Measurements from ENCODE around the gene BICD1.

The BICD1 gene

DNA sequence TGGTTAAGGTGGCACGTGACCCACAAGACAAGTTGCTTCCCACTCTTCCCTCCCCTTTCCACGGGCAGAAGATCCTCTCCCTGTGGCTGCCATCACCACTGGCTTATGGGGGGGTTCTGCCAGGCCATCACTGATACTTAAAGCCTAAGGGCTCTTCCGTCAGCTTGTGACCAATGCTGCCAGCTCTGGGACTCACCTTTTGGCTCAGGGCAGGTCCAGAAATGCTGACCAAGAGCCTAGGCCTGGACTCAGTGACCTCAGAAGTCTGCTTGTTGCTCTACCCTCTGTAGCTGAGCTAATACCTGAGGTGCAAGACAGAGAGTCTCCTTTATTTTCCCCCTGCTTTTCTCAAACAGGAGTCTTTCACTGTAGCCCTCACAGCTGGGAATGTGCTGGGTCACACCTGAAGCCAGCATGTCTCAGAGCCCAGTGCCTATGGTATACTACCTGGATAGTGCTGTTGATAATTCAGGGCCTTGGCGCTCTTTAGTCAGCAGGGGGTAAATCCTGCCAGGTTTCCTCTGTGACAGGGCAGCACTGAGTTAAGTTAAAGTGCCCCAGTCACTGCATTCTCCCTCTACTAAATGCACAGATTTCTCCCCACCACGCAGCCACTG, 312.4 kb downstream of the BICD1 start:
- Histone ChIP-seq H3K27me3 (no peaks in the 10 kb centered on the region), H3K4me1 (no peaks in the 10 kb centered on the region), H3K36me3 (no peaks in the 10 kb centered on the region), H3K9me3 (no peaks in the 10 kb centered on the region), H3K4me3 (no peak overlapping the region), H3K27ac (no peak overlapping the region)
- intact Hi-C loops (cut with DNase I; ENCODE audit: low total_unique reads): no loop called here
- DNase-seq: no peak
- TF ChIP-seq, protein P1, sequence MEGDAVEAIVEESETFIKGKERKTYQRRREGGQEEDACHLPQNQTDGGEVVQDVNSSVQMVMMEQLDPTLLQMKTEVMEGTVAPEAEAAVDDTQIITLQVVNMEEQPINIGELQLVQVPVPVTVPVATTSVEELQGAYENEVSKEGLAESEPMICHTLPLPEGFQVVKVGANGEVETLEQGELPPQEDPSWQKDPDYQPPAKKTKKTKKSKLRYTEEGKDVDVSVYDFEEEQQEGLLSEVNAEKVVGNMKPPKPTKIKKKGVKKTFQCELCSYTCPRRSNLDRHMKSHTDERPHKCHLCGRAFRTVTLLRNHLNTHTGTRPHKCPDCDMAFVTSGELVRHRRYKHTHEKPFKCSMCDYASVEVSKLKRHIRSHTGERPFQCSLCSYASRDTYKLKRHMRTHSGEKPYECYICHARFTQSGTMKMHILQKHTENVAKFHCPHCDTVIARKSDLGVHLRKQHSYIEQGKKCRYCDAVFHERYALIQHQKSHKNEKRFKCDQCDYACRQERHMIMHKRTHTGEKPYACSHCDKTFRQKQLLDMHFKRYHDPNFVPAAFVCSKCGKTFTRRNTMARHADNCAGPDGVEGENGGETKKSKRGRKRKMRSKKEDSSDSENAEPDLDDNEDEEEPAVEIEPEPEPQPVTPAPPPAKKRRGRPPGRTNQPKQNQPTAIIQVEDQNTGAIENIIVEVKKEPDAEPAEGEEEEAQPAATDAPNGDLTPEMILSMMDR (IDR thresholded peaks at IDR 0.05): no peak

DNA sequence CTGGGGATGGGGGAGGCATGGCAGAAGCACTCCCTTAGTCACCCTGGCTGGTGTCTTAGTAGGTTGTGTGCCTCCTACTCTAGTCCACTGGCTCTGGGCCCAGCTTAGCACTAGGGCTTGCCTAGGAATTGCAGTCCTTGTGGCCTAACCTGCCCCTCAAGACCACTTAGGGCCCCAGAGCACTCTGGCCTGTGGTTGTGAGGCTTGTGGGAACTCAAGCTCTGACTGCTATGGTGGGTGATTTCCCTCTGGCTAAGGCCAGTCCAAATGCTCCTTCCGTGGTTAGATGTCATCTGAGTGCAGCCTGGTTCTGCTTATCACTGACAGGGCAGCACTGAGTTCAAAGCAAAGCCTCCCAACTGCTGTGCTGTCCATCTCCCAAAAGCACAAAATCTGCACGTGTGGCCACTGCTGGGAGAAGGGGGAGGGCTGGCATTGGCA, 312.9 kb downstream of the BICD1 start:
- no peak overlapping the region for H3K27ac ChIP-seq
- H3K9me3 ChIP-seq: no peaks in the 10 kb centered on the region
- no peaks in the 10 kb centered on the region for H3K4me1 ChIP-seq
- intact Hi-C loops (cut with DNase I; ENCODE audit: low total_unique reads): no loop called here
- no peak for DNase-seq
- H3K4me3 ChIP-seq: no peak overlapping the region
- TF ChIP-seq, protein P1 (IDR thresholded peaks at IDR 0.05): no peak
- H3K27me3 ChIP-seq: no peaks in the 10 kb centered on the region
- no peaks in the 10 kb centered on the region for H3K36me3 ChIP-seq

DNA sequence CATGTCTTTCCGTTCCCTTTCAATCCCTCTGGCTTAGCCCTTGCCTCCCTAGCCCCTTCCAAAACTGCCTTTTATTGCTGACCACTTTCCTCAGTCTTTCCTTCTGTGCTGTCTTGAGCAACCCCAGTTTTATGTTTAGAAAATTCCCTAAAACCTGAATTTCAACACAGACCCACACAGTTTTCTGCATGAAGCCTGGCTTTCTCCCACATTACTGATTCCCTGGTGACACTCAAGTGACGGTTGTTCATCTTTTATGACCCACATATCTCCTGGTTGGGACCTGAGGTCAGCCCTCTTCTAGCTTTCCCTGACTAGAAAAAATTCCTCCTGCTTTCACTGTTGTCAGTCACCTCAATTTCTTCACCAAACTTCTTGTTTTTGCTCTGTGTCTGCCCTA, 313.7 kb downstream of the BICD1 start:
- H3K9me3 ChIP-seq: no peaks in the 10 kb centered on the region
- no peaks in the 10 kb centered on the region for H3K4me1 ChIP-seq
- no peak overlapping the region for H3K4me3 ChIP-seq
- TF ChIP-seq, protein P1 (IDR thresholded peaks at IDR 0.05): no peak
- no peak overlapping the region for H3K27ac ChIP-seq
- intact Hi-C loops (cut with DNase I; ENCODE audit: low total_unique reads): no loop called here
- no peaks in the 10 kb centered on the region for H3K36me3 ChIP-seq
- DNase-seq: no peak
- no peaks in the 10 kb centered on the region for H3K27me3 ChIP-seq

DNA sequence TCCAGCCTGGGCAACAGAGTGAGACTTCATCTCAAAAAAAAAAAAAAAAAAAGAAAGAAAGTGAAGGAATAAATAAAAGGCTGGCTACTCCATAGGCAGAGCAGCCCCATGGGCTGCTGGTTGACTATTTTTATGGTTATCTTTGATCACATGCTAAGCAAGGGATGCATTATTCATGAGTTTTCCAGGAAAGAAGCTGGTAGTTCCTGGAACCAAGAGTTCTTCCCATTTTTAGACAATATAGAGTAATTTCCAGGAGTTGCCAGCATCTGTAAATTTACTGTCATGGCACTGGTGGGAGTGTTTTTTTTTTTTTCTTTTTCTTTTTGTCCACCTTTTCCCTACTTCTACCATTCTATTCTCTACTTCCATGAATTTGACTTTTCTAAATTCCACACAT, 316.9 kb downstream of the BICD1 start:
- intact Hi-C loops (cut with DNase I; ENCODE audit: low total_unique reads): no loop called here
- DNase-seq: no peak
- Histone ChIP-seq H3K9me3 (no peaks in the 10 kb centered on the region), H3K4me3 (no peak overlapping the region), H3K4me1 (no peaks in the 10 kb centered on the region), H3K36me3 (no peaks in the 10 kb centered on the region), H3K27ac (no peak overlapping the region), H3K27me3 (no peaks in the 10 kb centered on the region)
- TF ChIP-seq, protein P1 (IDR thresholded peaks at IDR 0.05): no peak

DNA sequence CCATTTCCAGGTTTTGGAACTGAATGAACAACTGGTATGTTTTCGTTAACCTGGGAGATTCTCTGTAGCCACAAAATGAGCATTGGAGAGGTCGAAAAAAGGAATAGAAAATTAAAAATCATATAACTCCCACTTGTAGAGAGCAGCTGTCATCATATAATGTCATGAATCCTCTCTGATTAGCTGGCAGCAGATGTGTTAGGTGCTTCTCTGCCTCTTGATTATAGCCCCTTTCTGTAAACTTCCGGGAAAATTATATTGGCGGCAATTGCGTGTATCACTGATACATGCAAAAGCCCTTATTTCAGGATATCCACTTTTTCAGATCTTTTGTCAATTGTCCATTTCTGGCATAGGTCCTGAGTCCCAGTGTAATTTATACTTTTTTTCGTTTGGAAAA, 324.4 kb downstream of the BICD1 start:
- intact Hi-C loops (cut with DNase I; ENCODE audit: low total_unique reads): no loop called here
- Histone ChIP-seq H3K36me3 (peaks cover 0 to 4% (median 0%) of the 10 kb centered on the region in 3 donors), H3K27ac (no peak overlapping the region), H3K9me3 (peaks cover 0 to 7% (median 5%) of the 10 kb centered on the region in 3 donors), H3K4me3 (no peak overlapping the region), H3K27me3 (no peaks in the 10 kb centered on the region), H3K4me1 (no peaks in the 10 kb centered on the region)
- DNase-seq: no peak
- TF ChIP-seq, protein P1 (IDR thresholded peaks at IDR 0.05): no peak

Data from tibial artery (tissue), 4 donors.